DND-41 (cell line): Measurements from ENCODE around the gene RAB3GAP2.
"Not testable (repeated sequence)": the region's sequence is repeated elsewhere in the genome, so short reads cannot be mapped to it uniquely, and the experiment has no call there.

Source experiments
- ATAC-seq: fragments of 200-7000 bp; cut with Tn5 transposase; 3 replicates; pipeline ENCODE4 v1.9.1; 2021; ENCODE audit warnings: low read depth; ENCODE audit not compliant: insufficient read depth
- DNase-seq: peaks from one replicate; pipeline ENCODE4 v3.0.0-alpha.2; 2020
- H2AFZ ChIP-seq: 2 replicates; pipeline ENCODE4 v1.6.0; 2012; ENCODE audit warnings: low read depth, low read length
- H3K27ac ChIP-seq: 2 replicates; pipeline ENCODE4 v1.5.1; 2012; ENCODE audit warnings: low read length, inconsistent platforms
- H3K27me3 ChIP-seq: fragments of 200-600 bp; sonication (generic); 2 replicates; pipeline ENCODE4 v1.6.0; 2012; ENCODE audit warnings: low read length, mild to moderate bottlenecking, inconsistent platforms; ENCODE audit not compliant: insufficient read depth, poor library complexity
- H3K36me3 ChIP-seq: 2 replicates; pipeline ENCODE4 v1.5.1; 2012; ENCODE audit warnings: low read length, inconsistent platforms; ENCODE audit not compliant: insufficient read depth
- H3K4me1 ChIP-seq: 2 replicates; pipeline ENCODE4 v1.5.1; 2012; ENCODE audit warnings: mild to moderate bottlenecking, low read length; ENCODE audit not compliant: insufficient read depth
- H3K4me2 ChIP-seq: 2 replicates; pipeline ENCODE4 v1.6.0; 2012; ENCODE audit warnings: mild to moderate bottlenecking, moderate library complexity, low read length, inconsistent platforms; ENCODE audit not compliant: insufficient read depth
- H3K4me3 ChIP-seq, 2 experiments: fragments of 200-600 bp in 1 of 2; shearing (Covaris generic) in 1 of 2; 2 replicates each; pipeline ENCODE4 v1.5.1; 2012 to 2016; ENCODE audit warnings: inconsistent platforms in 2 of 2, low read length in 2 of 2, mild to moderate bottlenecking in 2 of 2, low read depth in 1 of 2, moderate library complexity in 1 of 2
- H3K79me2 ChIP-seq: 2 replicates; pipeline ENCODE4 v1.6.0; 2012; ENCODE audit warnings: low read length, inconsistent platforms; ENCODE audit not compliant: insufficient read depth
- H3K9ac ChIP-seq: 2 replicates; pipeline ENCODE4 v1.6.0; 2012; ENCODE audit warnings: low read depth, mild to moderate bottlenecking, inconsistent platforms, low read length, moderate library complexity
- H3K9me3 ChIP-seq: 2 replicates; pipeline ENCODE4 v1.5.1; 2012; ENCODE audit warnings: low read length, moderate library complexity, mild to moderate bottlenecking, inconsistent platforms; ENCODE audit not compliant: insufficient read depth, severe bottlenecking
- H4K20me1 ChIP-seq: 2 replicates; pipeline ENCODE4 v1.6.0; 2012; ENCODE audit warnings: low read length; ENCODE audit not compliant: insufficient read depth
- CTCF ChIP-seq: IDR thresholded peaks from 2 replicates; pipeline ENCODE4 v1.5.1; 2012; ENCODE audit warnings: borderline replicate concordance, low read length, moderate library complexity, mild to moderate bottlenecking; ENCODE audit not compliant: poor library complexity, severe bottlenecking; ENCODE audit errors: extremely low read depth
- EZH2 ChIP-seq: IDR thresholded peaks from 3 replicates; pipeline ENCODE4 v1.6.1; 2012; ENCODE audit warnings: borderline replicate concordance, low read depth, mild to moderate bottlenecking, moderate library complexity, low read length, inconsistent platforms; ENCODE audit not compliant: severe bottlenecking

RAB3GAP2 gene

GRCh38 chr1:220219865-220220698 lies 52.2 kb downstream of the RAB3GAP2 start:
- Histone ChIP-seq H3K79me2 (peaks cover 35% of the 10 kb centered on the region; the same call in 1 of the 2 replicates), H4K20me1 (peaks cover 3% of the 10 kb centered on the region; the same call in 1 of the 2 replicates), H3K9ac (no peak overlapping the region), H3K9me3 (no peaks in the 10 kb centered on the region), H3K27ac (no peak overlapping the region), H3K27me3 (no peaks in the 10 kb centered on the region), H3K4me1 (no peaks in the 10 kb centered on the region), H3K4me2 (no peak overlapping the region), H2AFZ (no peak overlapping the region), H3K36me3 (no peaks in the 10 kb centered on the region; the same call in 1 of the 2 replicates), H3K4me3 (no peak overlapping the region)
- TF ChIP-seq EZH2 (no peak), CTCF (no peak)
- DNase-seq, result no peak
- no peak for ATAC-seq

- DNase-seq (no peak), ATAC-seq (no peak)
- Histone ChIP-seq H3K4me3 (no peak overlapping the region), H3K4me1 (no peaks in the 10 kb centered on the region), H3K79me2 (peaks cover 35% of the 10 kb centered on the region; the same call in 1 of the 2 replicates), H2AFZ (no peak overlapping the region), H3K27ac (no peak overlapping the region), H3K4me2 (no peak overlapping the region), H3K9ac (no peak overlapping the region), H4K20me1 (peaks cover 8% of the 10 kb centered on the region; the same call in 1 of the 2 replicates), H3K9me3 (no peaks in the 10 kb centered on the region), H3K27me3 (no peaks in the 10 kb centered on the region), H3K36me3 (no peaks in the 10 kb centered on the region; the same call in 1 of the 2 replicates)
- TF ChIP-seq EZH2, result no peak
- no peak for TF ChIP-seq CTCF
Measured at GRCh38 chr1:220219136-220219442, 53.2 kb downstream of the RAB3GAP2 start.

- H3K27ac ChIP-seq, H4K20me1 ChIP-seq, H3K4me2 ChIP-seq, H3K9me3 ChIP-seq, H3K4me1 ChIP-seq, H3K4me3 ChIP-seq, H3K9ac ChIP-seq, H3K36me3 ChIP-seq, ATAC-seq, DNase-seq, H2AFZ ChIP-seq, H3K27me3 ChIP-seq: not testable (repeated sequence)
- peak; percentile 33 for TF ChIP-seq CTCF
- H3K79me2 ChIP-seq, result peaks cover 33% of the 10 kb centered on the region; the same call in 1 of the 2 replicates
Measured at GRCh38 chr1:220218397-220219135, 53.7 kb downstream of the RAB3GAP2 start.
